Fibroblast of villous mesenchyme (primary cell): ENCODE data around the gene RREB1. TPM values are rescaled to one million over a fixed set of nuclear protein-coding genes. Genes with fewer than 3 reads are reported as not detected.

Experiments
- DNase-seq: peaks from one replicate; pipeline ENCODE4 v3.0.0-alpha.2; 2010; ENCODE audit warnings: low read depth
- H3K4me3 ChIP-seq: 2 replicates; pipeline ENCODE4 v1.5.1; 2011; ENCODE audit warnings: low read depth, mild to moderate bottlenecking, low read length
- total RNA-seq: library from RNA; depleted of rRNA; stranded (reverse); fragments of >200 nt; gene quantifications from 2 replicates; pipeline ENCODE4 v1.2.3, GENCODE V29; 2012
- TF ChIP-seq, protein P1 (sequence below): IDR thresholded peaks from 2 replicates; pipeline ENCODE4 v1.5.1; 2012; ENCODE audit warnings: low read depth, mild to moderate bottlenecking, low read length; ENCODE audit not compliant: insufficient read depth

The RREB1 gene
- total RNA-seq, 1 donor: 26.3 TPM

DNA sequence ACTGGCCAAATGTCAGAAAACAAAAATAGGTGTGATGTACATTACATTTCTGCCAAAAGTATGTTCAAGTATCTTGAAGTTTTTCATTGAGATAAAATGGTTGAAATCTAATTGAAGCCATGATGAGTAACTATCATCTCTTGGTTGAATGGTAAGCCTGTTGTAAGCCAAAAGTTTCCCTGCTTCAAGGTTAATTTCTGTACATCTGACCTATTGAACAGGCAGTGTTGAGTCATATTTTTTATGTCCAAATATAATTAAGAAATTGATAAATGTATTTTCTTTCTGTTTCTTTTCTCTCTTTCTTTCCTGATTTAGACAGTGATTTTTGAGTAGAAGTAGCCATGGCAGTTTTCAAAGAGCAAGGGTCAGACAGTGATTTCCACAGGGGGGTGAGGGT lies 4.4 kb downstream of the RREB1 start:
- no peak overlapping the region for H3K4me3 ChIP-seq
- no peak for DNase-seq
- TF ChIP-seq, protein P1, sequence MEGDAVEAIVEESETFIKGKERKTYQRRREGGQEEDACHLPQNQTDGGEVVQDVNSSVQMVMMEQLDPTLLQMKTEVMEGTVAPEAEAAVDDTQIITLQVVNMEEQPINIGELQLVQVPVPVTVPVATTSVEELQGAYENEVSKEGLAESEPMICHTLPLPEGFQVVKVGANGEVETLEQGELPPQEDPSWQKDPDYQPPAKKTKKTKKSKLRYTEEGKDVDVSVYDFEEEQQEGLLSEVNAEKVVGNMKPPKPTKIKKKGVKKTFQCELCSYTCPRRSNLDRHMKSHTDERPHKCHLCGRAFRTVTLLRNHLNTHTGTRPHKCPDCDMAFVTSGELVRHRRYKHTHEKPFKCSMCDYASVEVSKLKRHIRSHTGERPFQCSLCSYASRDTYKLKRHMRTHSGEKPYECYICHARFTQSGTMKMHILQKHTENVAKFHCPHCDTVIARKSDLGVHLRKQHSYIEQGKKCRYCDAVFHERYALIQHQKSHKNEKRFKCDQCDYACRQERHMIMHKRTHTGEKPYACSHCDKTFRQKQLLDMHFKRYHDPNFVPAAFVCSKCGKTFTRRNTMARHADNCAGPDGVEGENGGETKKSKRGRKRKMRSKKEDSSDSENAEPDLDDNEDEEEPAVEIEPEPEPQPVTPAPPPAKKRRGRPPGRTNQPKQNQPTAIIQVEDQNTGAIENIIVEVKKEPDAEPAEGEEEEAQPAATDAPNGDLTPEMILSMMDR: no peak

GRCh38 chr6:7112741-7113313 lies 5.1 kb downstream of the RREB1 start:
- H3K4me3 ChIP-seq: no peak overlapping the region
- TF ChIP-seq, protein P1: no peak
- DNase-seq: no peak

DNA sequence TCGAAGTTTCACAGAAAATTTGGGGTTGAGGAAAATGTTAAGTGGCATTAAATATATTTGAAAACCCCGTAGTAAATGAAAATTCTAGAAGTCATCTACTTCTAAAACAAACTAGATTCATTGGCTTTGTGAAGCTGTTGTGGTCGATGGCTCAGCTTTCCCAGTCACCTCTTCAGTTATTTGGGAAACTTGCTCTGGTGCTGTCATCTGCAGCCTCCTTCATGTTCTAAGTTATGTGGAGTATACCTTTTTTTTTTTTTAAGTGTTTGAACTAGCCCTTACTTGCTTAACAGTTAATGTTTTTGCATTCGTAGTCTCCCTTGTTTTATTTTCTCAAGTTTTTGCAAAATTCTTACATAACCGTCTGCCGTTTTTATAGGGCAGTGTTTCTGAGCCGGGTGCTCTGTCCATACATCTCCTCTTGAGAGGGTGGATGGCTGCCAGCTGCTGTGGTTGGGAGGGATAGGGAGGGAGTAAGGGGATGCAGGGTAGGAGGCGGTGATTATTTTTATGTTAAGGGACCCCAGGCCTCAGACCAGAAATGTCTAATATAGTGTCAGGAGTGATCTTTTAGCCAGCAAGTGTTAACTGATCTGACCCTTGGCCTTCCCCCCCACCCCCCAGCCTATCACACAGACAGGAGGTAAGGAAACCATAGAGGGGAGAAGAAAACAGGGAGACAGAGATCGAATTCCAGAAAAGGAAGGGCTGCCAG lies 7.1 kb downstream of the RREB1 start:
- TF ChIP-seq, protein P1: no peak
- H3K4me3 ChIP-seq: no peak overlapping the region
- peak; percentile 59 for DNase-seq

DNA sequence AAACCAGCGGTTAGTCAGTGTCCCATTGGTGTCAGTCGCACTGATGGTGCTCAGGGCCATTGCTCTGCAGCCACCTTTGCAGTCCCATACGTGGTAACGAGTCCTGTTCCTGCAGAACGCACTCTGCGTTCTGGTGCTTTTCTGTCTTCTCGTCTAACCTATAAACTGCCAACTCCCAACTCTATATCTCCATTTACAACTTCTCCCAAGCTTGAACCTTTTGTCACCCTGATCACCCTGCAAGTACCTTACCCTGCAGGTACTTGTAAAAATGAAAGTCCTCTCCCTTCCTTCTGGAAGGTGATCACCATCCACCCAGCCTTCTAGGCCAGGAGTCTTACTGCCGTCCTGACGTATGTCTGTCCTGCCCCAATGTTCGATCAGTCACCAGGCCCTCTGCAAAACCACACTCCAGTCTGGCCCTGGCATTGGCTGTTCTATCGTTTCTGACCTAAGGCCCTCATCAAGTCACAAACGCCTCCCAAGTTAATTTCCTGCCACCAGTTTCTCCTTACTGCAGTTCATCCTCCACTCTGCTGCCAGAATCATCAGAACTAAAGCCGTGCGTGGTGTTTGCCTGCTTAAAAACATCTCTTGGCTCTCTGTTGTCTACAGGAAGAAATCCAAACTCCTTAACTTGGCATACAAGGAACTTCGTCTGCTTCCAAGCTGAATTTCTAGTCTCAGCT lies 7.9 kb downstream of the RREB1 start:
- no peak overlapping the region for H3K4me3 ChIP-seq
- TF ChIP-seq, protein P1: no peak
- no peak for DNase-seq

GRCh38 chr6:7119272-7119801 lies 11.6 kb downstream of the RREB1 start:
- H3K4me3 ChIP-seq: no peak overlapping the region
- TF ChIP-seq, protein P1: no peak
- no peak for DNase-seq

GRCh38 chr6:7121700-7122241 lies 14.0 kb downstream of the RREB1 start:
- H3K4me3 ChIP-seq: no peak overlapping the region
- no peak for DNase-seq
- TF ChIP-seq, protein P1: no peak
